T47D (cell line): ENCODE measurements around the gene UCN.
"Not testable (repeated sequence)": the region's sequence is repeated elsewhere in the genome, so short reads cannot be mapped to it uniquely, and the experiment has no call there.

ENCODE experiments used
- DNase-seq, 2 experiments: peaks; one replicate each; pipeline versions ENCODE4 v3.0.0 to v3.0.0-alpha.2; 2011 to 2012; ENCODE audit warnings: low read depth in 1 of 2, low spot score in 1 of 2
- JUND ChIP-seq: IDR thresholded peaks from 2 replicates; pipeline ENCODE4 v1.6.1; 2012; ENCODE audit warnings: low read depth
- in situ Hi-C: cut with HindIII; loops from 2 replicates; pipeline ENCODE4 v1.10.0; 2016; ENCODE audit warnings: low sequenced_read_pairs, low pct_unique_long_range_greater_than_20kb

The UCN gene

DNA sequence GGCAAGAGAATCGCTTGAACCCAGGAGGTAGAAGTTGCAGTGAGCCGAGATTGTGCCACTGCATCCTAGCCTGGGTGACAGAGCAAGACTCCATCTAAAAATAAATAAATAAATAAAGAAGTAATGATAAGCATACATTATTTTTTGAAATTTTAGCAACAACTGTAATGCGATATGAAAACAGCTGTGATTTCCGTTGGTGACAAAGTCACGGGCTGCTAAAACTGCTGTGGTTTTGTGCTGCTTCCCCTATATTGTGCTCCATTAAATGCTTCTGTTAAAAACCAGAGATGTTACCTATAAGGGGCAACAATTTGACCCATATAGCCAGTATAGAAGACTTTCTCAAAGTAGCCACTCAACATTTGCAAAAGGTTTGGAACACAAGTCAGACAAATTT is 17.7 kb downstream of the UCN start:
- no peak for DNase-seq
- TF ChIP-seq JUND: no peak
- in situ Hi-C loops: no loop called here

DNA sequence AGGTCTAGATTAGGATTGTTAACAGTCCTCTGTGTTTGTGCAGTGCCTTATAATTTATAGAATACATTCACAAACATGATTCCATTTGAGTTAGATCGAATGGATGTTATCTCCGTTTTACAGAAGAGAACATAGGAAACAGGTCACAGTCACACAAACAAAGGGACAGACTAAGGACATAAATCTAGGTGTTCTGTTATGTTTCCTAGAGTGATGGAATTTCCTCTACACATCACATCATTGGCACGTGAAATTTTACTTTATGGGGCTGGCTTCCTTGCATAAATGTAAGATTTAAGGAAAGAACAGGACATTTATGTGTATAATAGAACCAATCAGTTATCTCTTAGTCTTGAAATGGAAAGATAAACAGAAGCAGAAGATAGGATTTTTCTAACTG is 19.6 kb downstream of the UCN start:
- DNase-seq: no peak
- TF ChIP-seq JUND: no peak
- in situ Hi-C loops: no loop called here

DNA sequence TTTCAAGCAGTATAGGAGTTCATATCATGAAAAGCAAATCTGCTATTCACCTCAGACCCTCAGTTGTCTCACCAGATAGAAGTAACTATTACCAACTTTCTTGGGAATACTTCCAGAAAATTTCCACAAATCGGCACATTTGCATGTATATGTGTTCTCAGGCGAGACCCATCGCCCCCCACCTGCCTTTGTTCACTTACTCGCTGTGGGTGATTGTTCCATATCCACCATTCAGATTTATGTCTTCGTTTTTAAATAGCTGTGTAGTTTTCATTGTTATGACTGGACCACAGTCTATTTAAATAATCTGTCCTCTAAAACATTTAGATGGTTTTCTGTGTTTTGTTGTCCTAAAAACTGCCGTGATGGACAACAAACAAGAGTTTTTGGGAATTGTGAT is 22.8 kb downstream of the UCN start:
- no peak for TF ChIP-seq JUND
- in situ Hi-C loops: no loop called here
- no peak for DNase-seq

DNA sequence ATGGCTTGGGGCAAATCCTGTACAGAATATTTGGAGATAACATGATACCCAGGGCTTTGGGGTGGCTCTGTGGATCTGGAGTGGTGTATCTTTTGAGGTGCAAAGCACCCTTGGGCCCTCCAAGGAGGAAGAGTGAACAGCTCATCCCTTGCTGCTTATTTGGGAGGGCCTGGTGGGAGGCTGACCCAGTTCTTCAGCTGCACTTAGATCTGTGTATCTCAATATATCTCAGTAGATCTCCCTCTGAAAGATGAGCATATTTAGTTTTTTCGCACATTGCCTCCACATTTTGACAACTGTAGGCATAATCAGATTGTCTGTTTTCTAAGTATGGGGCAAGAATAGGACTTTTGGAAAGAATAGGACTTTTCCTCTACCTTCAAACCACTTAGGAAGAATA is 23.2 kb downstream of the UCN start:
- no peak for DNase-seq
- in situ Hi-C loops: no loop called here
- TF ChIP-seq JUND: no peak

DNA sequence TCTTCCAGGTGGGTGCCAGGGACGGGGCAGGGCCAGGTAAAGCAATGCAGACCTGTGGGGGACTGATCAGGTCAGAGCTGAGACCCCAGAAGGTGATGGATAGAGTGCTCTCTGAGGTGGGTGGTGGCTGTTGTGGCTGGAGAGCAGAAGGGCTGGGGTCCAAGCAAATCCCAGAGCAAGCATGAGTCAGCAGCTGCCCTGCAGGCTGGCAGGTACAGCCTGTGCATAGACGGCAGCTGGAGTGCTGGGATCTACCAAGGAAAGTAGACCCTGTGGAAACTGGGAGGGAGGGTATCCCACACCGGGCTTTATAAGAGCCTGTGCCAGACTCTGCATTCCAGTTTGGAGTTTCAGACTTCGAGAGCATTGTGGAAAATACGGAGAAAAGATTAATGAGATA is 25.4 kb downstream of the UCN start:
- no peak for DNase-seq
- in situ Hi-C loops: no loop called here
- no peak for TF ChIP-seq JUND

DNA sequence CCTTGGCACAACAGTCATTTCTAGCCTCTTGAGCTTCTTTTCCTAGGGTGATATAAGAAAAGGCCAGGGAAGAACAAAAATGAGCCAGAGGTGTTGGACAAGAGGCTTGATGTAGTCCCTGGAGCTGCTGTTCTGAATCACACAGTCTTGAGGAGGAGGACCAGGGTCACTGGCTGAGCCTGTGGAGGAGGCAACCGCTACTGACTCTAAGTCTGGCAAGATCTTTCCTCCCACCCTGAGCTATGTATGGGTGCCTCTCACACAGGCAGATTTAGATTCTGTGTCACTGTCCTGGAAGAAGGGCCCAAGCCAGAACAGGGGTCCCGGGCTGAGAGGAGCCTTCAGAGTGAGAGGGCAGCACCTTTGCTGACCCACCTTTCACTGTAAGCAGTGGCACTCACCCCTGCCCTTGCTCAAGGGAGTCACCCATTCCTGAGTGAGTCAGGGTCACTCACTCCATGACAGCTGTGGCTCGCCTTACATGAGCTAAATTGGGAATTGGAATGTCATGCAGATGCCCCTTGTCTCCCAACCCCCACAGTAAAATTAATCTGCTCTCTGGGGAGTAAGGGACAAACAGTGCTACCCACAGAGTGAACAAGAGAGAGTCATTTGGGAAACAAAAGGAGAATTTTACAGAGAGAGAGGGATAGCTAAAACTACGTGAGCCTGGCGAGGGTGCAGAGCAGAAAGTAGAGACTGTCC is 26.2 kb downstream of the UCN start, which contains the start of gene TRIM54:
Gene TRIM54, plus strand, starts transcription at position 575 of the 705 bp plus-strand sequence. CDS start 303 bp downstream, outside the sequence.
- in situ Hi-C loops: no loop called here
- TF ChIP-seq JUND: no peak

DNA sequence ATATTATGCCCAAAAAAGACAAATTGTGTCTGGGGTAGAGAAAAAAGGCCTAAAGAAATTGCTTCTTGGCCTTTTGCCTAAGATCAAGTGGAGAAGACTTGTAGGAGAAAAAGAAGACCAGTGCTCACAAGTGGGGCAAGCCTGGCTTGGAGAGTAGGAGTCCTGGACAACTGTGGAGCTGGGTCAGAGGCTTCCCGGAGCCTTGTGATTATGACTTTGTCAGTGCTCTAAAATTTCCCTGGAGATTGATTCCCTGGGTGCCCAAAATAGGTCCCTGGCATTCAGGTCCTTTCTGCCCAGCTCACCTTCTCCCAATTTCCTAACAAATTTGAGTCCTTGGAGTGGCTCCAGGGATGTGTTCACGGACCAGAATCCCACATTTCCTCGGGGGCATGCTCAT is 26.8 kb downstream of the UCN start:
- in situ Hi-C loops: no loop called here
- no peak for DNase-seq
- TF ChIP-seq JUND: no peak

More for the DNA sequence above, 26.2 kb downstream of the UCN start, which contains the start of gene TRIM54:
- DNase-seq: no peak

DNA sequence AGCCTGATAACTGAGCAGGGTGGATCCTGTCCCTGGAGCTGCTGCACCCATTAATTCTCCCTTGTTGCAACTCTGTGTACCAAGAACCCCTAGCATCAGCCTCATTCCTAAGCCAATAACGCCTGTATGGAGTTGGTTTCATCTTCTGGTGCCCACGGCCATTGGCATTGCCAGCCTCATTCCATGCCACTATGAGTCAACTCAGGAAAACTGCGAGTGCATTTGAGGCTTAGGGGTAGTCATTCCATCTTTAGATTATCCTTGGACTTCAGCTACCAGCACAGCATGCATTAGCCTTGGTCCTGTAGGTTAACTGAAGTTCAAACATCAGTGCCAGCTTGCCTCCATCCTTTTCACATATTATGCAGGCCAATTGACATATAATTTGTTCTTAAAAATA is 27.4 kb downstream of the UCN start:
- in situ Hi-C loops: no loop called here
- no peak for TF ChIP-seq JUND
- no peak for DNase-seq

DNA sequence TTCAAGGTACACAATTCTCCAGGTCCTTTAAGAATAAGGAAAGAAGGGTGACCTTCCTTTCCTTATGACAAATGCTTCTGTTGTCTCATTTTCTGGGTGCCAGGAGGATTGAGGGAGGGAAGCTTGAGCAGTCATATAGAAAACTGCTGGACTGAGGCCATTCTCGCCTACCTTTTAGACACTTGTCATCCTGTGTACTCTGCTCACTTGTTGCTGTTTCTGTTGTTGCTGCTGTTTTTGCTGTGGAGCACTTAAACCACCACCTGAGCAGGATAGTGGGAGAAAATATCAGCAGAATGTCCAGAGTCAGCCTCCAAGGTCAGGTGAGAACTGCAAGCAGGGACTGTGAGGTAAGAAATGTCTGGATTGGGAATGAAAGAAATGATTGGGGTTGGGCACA is 30.2 kb downstream of the UCN start:
- in situ Hi-C loops: no loop called here
- TF ChIP-seq JUND: no peak
- DNase-seq: no peak

DNA sequence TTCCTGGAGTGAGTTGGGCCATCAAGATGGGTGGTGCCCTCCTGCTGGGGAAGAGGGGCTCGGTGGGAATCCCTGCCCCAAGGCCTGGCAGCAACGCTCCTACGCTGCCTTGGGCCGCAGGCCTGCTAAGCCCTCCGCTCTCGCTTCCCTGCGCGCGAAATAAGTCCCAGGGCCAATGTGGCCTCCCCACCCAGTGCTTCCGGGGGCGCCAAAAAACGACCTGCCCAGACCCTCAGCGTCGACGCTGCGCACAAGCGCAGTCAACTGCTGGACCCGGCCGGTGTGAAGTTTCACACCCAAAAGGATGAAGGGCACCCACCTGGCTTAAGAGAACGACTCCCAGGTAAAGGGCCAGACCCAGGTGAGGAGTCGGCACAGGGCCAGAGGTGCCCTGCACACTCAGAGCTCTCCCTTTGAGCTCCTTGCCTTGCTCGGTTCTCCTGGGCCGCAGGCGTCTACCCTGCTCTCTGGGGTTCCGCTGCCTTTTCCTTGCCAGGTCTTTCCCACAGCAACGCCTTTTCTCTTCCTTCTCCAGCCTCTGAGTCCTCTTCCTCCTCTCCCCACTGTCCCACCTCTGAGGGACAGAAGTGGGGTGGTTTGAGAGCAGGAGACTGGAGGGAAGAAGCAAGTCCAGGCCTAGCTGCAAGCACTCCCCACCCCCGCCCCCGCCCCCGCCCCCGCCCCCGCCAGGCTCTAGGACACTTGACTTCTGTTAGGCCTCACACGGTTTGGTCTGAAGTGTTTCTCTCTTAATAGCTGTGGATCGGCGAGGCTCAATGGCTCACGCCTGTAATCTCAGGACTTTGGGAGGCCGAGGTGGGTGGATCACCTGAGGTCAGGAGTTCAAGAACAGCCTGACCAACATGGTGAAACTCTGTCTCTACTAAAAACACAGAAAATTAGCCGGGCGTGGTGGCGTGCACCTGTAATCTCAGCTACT is 32.8 kb downstream of the UCN start, which contains the start of gene DNAJC5G:
Gene DNAJC5G, plus strand, starts transcription at position 223 of the 940 bp plus-strand sequence. CDS start 1,296 bp downstream, outside the sequence.
- DNase-seq: no peak
- in situ Hi-C loops: no loop called here
- TF ChIP-seq JUND: no peak

DNA sequence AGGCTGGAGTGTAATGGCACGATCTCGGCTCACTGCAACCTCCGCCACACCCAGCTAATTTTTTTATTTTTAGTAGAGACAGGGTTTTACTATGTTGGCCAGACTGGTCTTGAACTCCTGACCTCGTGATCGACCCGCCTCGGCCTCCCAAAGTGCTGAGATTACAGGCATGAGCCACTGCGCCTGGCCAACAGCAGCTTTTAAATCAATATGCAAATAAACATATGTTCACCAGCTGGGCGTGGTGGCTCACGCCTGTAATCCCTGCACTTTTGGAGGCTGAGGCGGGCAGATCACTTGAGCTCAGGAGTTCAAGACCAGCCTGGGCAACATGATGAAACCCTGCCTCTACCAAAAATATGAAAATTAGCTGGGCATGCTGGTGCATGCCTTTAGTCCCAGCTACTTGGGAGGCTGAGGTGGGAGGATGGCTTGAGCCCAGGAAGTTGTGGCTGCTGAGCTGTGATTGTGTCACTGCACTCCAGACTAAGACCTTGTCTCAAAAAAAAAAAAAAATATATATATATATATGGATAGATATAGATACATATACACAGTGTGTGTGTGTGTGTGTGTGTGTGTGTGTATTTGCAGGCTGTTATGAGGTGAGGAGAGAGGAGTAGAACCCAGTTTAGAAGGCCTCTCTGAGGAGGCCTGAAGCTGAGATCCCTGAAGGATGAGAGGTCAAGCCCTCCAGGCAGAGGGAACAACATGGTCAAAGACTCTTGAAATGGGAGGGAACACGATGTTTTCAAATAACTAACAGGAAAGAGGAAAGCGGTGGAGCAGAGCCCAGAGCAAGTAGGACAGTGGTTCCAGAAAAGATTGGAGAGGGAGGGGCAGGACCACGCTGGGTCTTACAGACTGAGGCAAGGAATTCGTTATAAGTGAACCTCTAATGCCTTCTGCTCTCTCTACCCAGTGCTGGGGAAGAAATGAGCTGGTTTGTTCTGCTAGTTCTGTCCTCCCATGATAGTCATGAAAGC is 35.4 kb downstream of the UCN start:
- in situ Hi-C loops, DNase-seq: not testable (repeated sequence)

DNA sequence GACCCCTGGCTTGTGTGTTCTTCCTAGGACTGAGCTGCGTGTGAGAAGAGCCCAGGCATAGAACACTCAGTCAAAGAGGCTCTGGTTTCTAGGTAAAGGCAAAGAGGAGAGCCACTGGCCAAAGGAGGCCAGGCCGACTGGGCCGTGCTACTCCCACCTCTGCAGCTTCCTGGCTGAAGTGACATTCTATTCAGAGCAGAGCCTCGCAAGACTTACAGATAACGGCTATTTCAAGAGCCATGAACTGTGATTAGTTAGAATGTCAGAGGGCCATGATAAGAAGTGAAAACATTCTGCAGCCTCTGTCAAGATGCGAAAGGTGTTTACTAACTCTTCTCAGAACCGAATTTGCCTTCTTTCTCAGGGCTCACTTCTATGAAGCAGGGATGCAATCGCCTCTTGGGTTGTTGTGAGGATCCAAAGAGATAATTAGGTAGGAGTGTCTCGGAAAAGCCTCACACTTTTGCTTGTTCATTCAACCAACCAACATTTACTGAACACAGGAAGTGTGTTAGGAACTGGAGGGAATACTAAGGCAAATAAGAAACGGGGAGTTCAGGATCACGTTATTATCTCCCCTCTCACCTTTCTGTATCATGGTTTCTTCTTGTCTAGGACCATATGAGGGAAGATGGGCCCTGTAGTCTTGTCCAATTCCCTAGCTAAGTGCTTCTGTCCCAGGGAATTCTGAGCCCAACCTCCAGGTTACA is 36.5 kb downstream of the UCN start:
- DNase-seq: no peak
- in situ Hi-C loops: no loop called here
- TF ChIP-seq JUND: no peak
